Progenitor cell of endocrine pancreas (in vitro differentiated cells): Measurements from ENCODE around the gene SAPCD1. TPM values are rescaled to one million over a fixed set of nuclear protein-coding genes. Genes with fewer than 3 reads are reported as not detected.

Source experiments
- DNase-seq: peaks from one replicate; pipeline ENCODE4 v3.0.0; 2021; ENCODE audit warnings: low spot score; ENCODE audit not compliant: unreplicated experiment
- H3K27ac Mint-ChIP-seq: 2 replicates; pipeline ENCODE4 v1.8.0; 2021; ENCODE audit warnings: mild to moderate bottlenecking, moderate library complexity, mixed read lengths
- H3K27me3 Mint-ChIP-seq: 2 replicates; pipeline ENCODE4 v1.8.0; 2021; ENCODE audit warnings: mixed read lengths
- H3K36me3 Mint-ChIP-seq: 2 replicates; pipeline ENCODE4 v1.8.0; 2022; ENCODE audit warnings: mixed read lengths; ENCODE audit not compliant: insufficient read depth
- H3K4me1 Mint-ChIP-seq: 2 replicates; pipeline ENCODE4 v1.8.0; 2021; ENCODE audit warnings: low read depth, mixed read lengths
- H3K4me3 Mint-ChIP-seq: 2 replicates; pipeline ENCODE4 v1.8.0; 2021; ENCODE audit warnings: low read depth, mild to moderate bottlenecking, moderate library complexity, mixed read lengths
- H3K9me3 Mint-ChIP-seq: 2 replicates; pipeline ENCODE4 v1.8.0; 2021; ENCODE audit warnings: low read depth, mixed read lengths
- CTCF ChIP-seq: fragments of 200-600 bp; sonication (generic); IDR thresholded peaks from one replicate; pipeline ENCODE4 v1.5.0; 2021; ENCODE audit warnings: antibody characterized with exemption, mild to moderate bottlenecking; ENCODE audit not compliant: unreplicated experiment
- total RNA-seq: library from RNA; stranded (reverse); gene quantifications from 2 replicates; pipeline ENCODE4 v1.2.1, GENCODE V29; 2021

Gene SAPCD1
- total RNA-seq, 1 donor from 2014 or later: 8.6 TPM

- Mint-ChIP-seq H3K27me3 (no peaks in the 10 kb centered on the region), H3K36me3 (peaks cover 2% of the 10 kb centered on the region), H3K4me1 (peaks cover 39% of the 10 kb centered on the region), H3K9me3 (no peaks in the 10 kb centered on the region), H3K4me3 (peak within 1 kb of the TSS; percentile 99), H3K27ac (peak within 1 kb of the TSS; percentile 98)
- no peak for TF ChIP-seq CTCF
- DNase-seq: peak; percentile 94
Observed at GRCh38 chr6:31739639-31740396, 22.6 kb upstream of the SAPCD1 start, which contains the start of gene MSH5. Gene MSH5 (plus strand): TSS chr6:31740005. CDS start chr6:31740467, 462 bp downstream.

- H3K4me3 Mint-ChIP-seq: peak overlapping the region; percentile 83
- peaks cover 2% of the 10 kb centered on the region for H3K36me3 Mint-ChIP-seq
- H3K4me1 Mint-ChIP-seq: peaks cover 37% of the 10 kb centered on the region
- TF ChIP-seq CTCF: no peak
- H3K27me3 Mint-ChIP-seq: no peaks in the 10 kb centered on the region
- H3K27ac Mint-ChIP-seq: peak overlapping the region; percentile 98
- no peak for DNase-seq
- H3K9me3 Mint-ChIP-seq: no peaks in the 10 kb centered on the region
Observed at GRCh38 chr6:31740397-31741223, 21.8 kb upstream of the SAPCD1 start.

- H3K9me3 Mint-ChIP-seq: no peaks in the 10 kb centered on the region
- H3K4me3 Mint-ChIP-seq: peak overlapping the region; percentile 26
- H3K4me1 Mint-ChIP-seq: peaks cover 29% of the 10 kb centered on the region
- H3K36me3 Mint-ChIP-seq: peaks cover 2% of the 10 kb centered on the region
- TF ChIP-seq CTCF: no peak
- no peaks in the 10 kb centered on the region for H3K27me3 Mint-ChIP-seq
- DNase-seq: no peak
- H3K27ac Mint-ChIP-seq: no peak overlapping the region
Observed at GRCh38 chr6:31741815-31742214, 20.6 kb upstream of the SAPCD1 start.

GRCh38 chr6:31742894-31743293, 19.6 kb upstream of the SAPCD1 start:
- Mint-ChIP-seq H3K27ac (no peak overlapping the region), H3K27me3 (no peaks in the 10 kb centered on the region), H3K4me1 (peaks cover 18% of the 10 kb centered on the region), H3K4me3 (no peak overlapping the region), H3K9me3 (no peaks in the 10 kb centered on the region), H3K36me3 (peaks cover 4% of the 10 kb centered on the region)
- no peak for DNase-seq
- no peak for TF ChIP-seq CTCF

- no peak overlapping the region for H3K4me3 Mint-ChIP-seq
- H3K27ac Mint-ChIP-seq: no peak overlapping the region
- DNase-seq: no peak
- H3K9me3 Mint-ChIP-seq: no peaks in the 10 kb centered on the region
- H3K36me3 Mint-ChIP-seq: peaks cover 6% of the 10 kb centered on the region
- H3K4me1 Mint-ChIP-seq: peaks cover 7% of the 10 kb centered on the region
- no peak for TF ChIP-seq CTCF
- no peaks in the 10 kb centered on the region for H3K27me3 Mint-ChIP-seq
Observed at GRCh38 chr6:31744422-31744821, 18.0 kb upstream of the SAPCD1 start.
